GM23248 (cell line): Measurements from ENCODE around the gene AQP12A. TPM values are rescaled to one million over a fixed set of nuclear protein-coding genes. Genes with fewer than 3 reads are reported as not detected.

ENCODE experiments used
- DNase-seq: peaks from one replicate; pipeline ENCODE4 v3.0.0-alpha.2; 2015
- H2AFZ ChIP-seq: fragments of 200-600 bp; sonication (generic); 2 replicates; pipeline ENCODE4 v1.6.1; 2016; ENCODE audit warnings: antibody characterized with exemption
- H3F3A ChIP-seq: fragments of 200-600 bp; sonication (generic); 2 replicates; pipeline ENCODE4 v1.6.1; 2016; ENCODE audit warnings: mild to moderate bottlenecking, antibody characterized with exemption, mixed run types; ENCODE audit not compliant: insufficient read depth
- H3K27ac ChIP-seq: fragments of 200-600 bp; sonication (generic); 2 replicates; pipeline ENCODE4 v1.5.1; 2016; ENCODE audit warnings: mild to moderate bottlenecking
- H3K27me3 ChIP-seq: fragments of 200-600 bp; sonication (generic); replicated peaks from 2 replicates; pipeline ENCODE4 v1.6.1; 2016; ENCODE audit warnings: mild to moderate bottlenecking; ENCODE audit not compliant: insufficient read depth
- H3K36me3 ChIP-seq: fragments of 200-600 bp; sonication (generic); 2 replicates; pipeline ENCODE4 v1.6.1; 2016; ENCODE audit warnings: low read depth, mild to moderate bottlenecking
- H3K4me1 ChIP-seq: fragments of 200-600 bp; sonication (generic); 2 replicates; pipeline ENCODE4 v1.6.1; 2016; ENCODE audit warnings: mild to moderate bottlenecking; ENCODE audit not compliant: insufficient read depth
- H3K4me2 ChIP-seq: fragments of 200-600 bp; sonication (generic); one replicate; pipeline ENCODE4 v1.6.1; 2016; ENCODE audit warnings: mild to moderate bottlenecking; ENCODE audit not compliant: unreplicated experiment
- H3K4me3 ChIP-seq: fragments of 200-600 bp; sonication (generic); 2 replicates; pipeline ENCODE4 v1.5.1; 2016; ENCODE audit warnings: mild to moderate bottlenecking
- H3K79me2 ChIP-seq: fragments of 200-600 bp; sonication (generic); 2 replicates; pipeline ENCODE4 v1.6.1; 2016; ENCODE audit warnings: mild to moderate bottlenecking; ENCODE audit not compliant: insufficient read depth
- H3K9ac ChIP-seq: fragments of 200-600 bp; sonication (generic); 2 replicates; pipeline ENCODE4 v1.6.1; 2016; ENCODE audit warnings: mild to moderate bottlenecking
- H3K9me2 ChIP-seq: fragments of 200-600 bp; sonication (generic); 2 replicates; pipeline ENCODE4 v1.6.1; 2016; ENCODE audit warnings: mixed run types, mild to moderate bottlenecking, moderate library complexity; ENCODE audit not compliant: insufficient read depth
- H3K9me3 ChIP-seq: fragments of 200-600 bp; sonication (generic); one replicate; pipeline ENCODE4 v1.6.1; 2017; ENCODE audit warnings: low read depth
- H4K20me1 ChIP-seq: fragments of 200-600 bp; sonication (generic); 2 replicates; pipeline ENCODE4 v1.6.0; 2016; ENCODE audit not compliant: insufficient read depth
- EZH2 ChIP-seq: fragments of 200-600 bp; sonication (generic); IDR thresholded peaks from 2 replicates; pipeline ENCODE4 v1.6.1; 2018; ENCODE audit warnings: antibody characterized with exemption, mild to moderate bottlenecking; ENCODE audit not compliant: insufficient read depth, poor library complexity, severe bottlenecking
- EZH2phosphoT487 ChIP-seq: fragments of 200-600 bp; sonication (generic); IDR thresholded peaks from 2 replicates; pipeline ENCODE4 v1.6.1; 2018; ENCODE audit warnings: antibody characterized with exemption, moderate library complexity, mild to moderate bottlenecking, low read depth; ENCODE audit not compliant: insufficient read depth
- WGBS, 2 experiments: methylation state at CpG; one replicate each; pipeline ENCODE4 v1.1.6; 2015 to 2017; ENCODE audit warnings: low lambda C conversion rate in 2 of 2, low coverage in 1 of 2; ENCODE audit errors: missing lambda C conversion rate in 2 of 2; 5-methylcytosine and 5-hydroxymethylcytosine counted together
- in situ Hi-C: fragments of 300-500 bp; cut with MboI; formaldehyde crosslinking; loops from 2 replicates; pipeline ENCODE4 v1.15.0; 2020
- polyA plus RNA-seq: library from polyadenylated mRNA; unstranded; fragments of >200 nt; fragmentation: Nextera tagmentation; extraction: Ambion mirVana; gene quantifications from 2 replicates; pipeline ENCODE4 v1.2.1, GENCODE V29; 2016
- total RNA-seq: library from RNA; depleted of rRNA; stranded (reverse); fragments of >200 nt; shearing (Covaris generic); gene quantifications from 2 replicates; pipeline ENCODE4 v1.2.3, GENCODE V29; 2014

AQP12A gene
- total and polyA plus RNA-seq, 2 experiments from 2014 or later = not detected

DNA sequence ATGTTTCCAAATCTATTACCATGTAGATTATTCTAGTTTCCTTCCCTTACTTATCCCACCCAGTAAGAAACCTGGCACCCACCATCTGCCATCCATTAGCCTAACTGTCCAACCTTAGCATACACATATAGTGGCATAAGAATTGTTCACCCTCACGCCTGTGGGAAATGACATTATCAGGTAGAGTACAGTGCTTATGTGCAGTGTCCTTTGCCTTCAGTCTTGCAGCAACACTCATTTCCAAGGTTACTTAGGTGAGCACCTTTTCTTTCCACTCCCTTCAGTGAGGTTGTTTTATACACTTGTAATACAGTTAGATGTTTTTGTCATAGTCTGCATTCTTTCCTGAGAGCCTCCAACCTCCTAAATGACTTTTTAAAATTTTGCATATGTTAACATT is 27.0 kb upstream of the AQP12A start:
- H3K4me3 ChIP-seq = no peak overlapping the region
- DNase-seq = no peak
- no peaks in the 10 kb centered on the region for H3K4me1 ChIP-seq
- TF ChIP-seq EZH2 = no peak
- TF ChIP-seq EZH2phosphoT487 = no peak
- H3K4me2 ChIP-seq = no peak overlapping the region
- peaks cover 63% of the 10 kb centered on the region for H3K27me3 ChIP-seq
- H3K9ac ChIP-seq = no peak overlapping the region
- in situ Hi-C loops = no loop called here
- H3K27ac ChIP-seq = no peak overlapping the region
- 27 to 35% methylated on average over 1 of the region's 1 CpG for WGBS, 2 experiments
- H2AFZ ChIP-seq = no peak overlapping the region
- H3K9me3 ChIP-seq = no peaks in the 10 kb centered on the region
- no peaks in the 10 kb centered on the region for H3K36me3 ChIP-seq
- H3K79me2 ChIP-seq = no peaks in the 10 kb centered on the region
- H3K9me2 ChIP-seq = no peaks in the 10 kb centered on the region
- no peaks in the 10 kb centered on the region for H3F3A ChIP-seq
- H4K20me1 ChIP-seq = no peaks in the 10 kb centered on the region

DNA sequence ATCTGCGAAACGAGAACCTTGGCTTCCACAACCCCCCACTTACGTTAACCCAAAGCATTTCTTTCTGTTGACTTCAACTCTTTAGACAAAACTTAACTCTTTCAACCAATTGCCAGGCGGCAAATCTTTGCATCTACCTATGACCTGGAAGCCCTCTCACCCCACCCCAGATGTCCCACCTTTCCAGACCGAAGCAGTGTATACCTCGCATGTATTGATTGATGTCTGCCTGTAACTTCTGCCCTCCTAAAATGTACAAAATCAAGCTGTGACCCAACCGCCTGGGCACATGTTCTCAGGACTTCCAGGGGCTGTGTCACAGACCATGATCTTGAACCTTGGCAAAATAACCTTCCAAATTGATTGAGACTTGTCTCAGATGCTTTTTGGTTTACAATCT is 21.3 kb upstream of the AQP12A start:
- Histone ChIP-seq H3K79me2 (no peaks in the 10 kb centered on the region), H3K4me3 (no peak overlapping the region), H3K9ac (no peak overlapping the region), H3K27me3 (peaks cover 66% of the 10 kb centered on the region), H3K4me2 (no peak overlapping the region), H3K4me1 (no peaks in the 10 kb centered on the region), H3K9me2 (no peaks in the 10 kb centered on the region), H2AFZ (no peak overlapping the region), H4K20me1 (no peaks in the 10 kb centered on the region), H3K36me3 (no peaks in the 10 kb centered on the region), H3F3A (no peaks in the 10 kb centered on the region), H3K9me3 (no peaks in the 10 kb centered on the region), H3K27ac (no peak overlapping the region)
- 47 to 53% methylated on average over 7 of the region's 7 CpGs for WGBS, 2 experiments
- in situ Hi-C loops = no loop called here
- DNase-seq = no peak
- TF ChIP-seq EZH2 (no peak), EZH2phosphoT487 (no peak)

DNA sequence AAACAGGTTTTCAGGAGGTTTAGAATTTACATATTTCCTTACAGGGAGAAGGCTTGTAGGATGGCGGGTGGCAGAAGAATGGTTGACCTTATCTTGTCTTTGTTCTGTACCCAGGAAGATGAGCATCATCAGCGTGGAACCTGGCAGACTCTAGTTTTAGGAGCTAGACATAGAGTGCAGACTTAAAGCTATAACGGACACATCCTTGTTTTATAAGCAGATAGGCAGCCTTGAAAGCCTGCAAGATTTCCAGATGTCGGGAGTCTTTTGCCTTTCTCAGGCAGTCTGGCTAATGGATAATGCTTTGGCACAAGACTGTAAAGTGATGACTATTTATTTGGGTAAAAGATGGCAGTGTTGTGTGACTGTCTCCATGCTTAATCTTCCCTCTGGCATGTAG is 20.7 kb upstream of the AQP12A start:
- Histone ChIP-seq H3K27ac (no peak overlapping the region), H3K36me3 (no peaks in the 10 kb centered on the region), H3K27me3 (peaks cover 61% of the 10 kb centered on the region), H3K9ac (no peak overlapping the region), H3K4me3 (no peak overlapping the region), H3K79me2 (no peaks in the 10 kb centered on the region), H4K20me1 (no peaks in the 10 kb centered on the region), H3K4me1 (no peaks in the 10 kb centered on the region), H3F3A (no peaks in the 10 kb centered on the region), H3K9me2 (no peaks in the 10 kb centered on the region), H3K4me2 (no peak overlapping the region), H3K9me3 (no peaks in the 10 kb centered on the region), H2AFZ (no peak overlapping the region)
- DNase-seq = no peak
- in situ Hi-C loops = no loop called here
- 44 to 61% methylated on average over 4 of the region's 4 CpGs for WGBS, 2 experiments
- no peak for TF ChIP-seq EZH2phosphoT487

DNA sequence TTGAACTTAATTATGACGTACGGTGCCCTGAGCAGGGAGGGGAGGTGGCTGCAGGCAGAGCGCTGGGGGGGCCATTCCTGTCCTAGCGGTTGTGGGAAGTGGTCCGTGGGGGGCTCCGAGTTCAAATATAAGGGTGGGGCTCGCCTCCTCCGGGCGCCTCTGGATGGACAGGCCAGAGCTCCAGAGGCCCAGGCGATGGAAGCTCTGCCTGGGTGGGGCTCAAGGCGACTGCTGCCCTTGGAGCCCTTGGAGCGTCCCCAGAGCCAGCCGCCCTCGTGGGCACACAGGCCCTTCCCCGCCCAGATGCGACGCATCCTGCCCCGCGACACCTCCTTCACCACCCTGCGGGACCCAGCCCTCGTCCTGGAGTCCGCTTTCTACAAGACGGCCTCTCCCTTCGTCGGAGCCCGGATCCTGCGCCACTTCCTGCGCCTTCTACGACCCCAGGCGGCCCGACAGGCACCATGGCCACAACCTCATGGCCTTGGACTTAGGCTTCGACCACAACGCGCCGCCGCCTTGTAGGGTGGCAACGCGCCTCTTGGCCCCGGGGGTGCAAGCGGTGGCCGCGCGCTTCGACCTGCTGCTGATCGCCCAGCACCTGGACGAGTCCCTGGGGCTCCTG is 19.5 kb upstream of the AQP12A start:
- Histone ChIP-seq H3K27ac (no peak overlapping the region), H3K36me3 (no peaks in the 10 kb centered on the region), H3K27me3 (peaks cover 49% of the 10 kb centered on the region; the same call in 1 of the 2 replicates), H2AFZ (no peak overlapping the region), H3F3A (no peaks in the 10 kb centered on the region), H3K4me1 (no peaks in the 10 kb centered on the region), H4K20me1 (no peaks in the 10 kb centered on the region), H3K9ac (no peak overlapping the region), H3K9me3 (no peaks in the 10 kb centered on the region), H3K79me2 (no peaks in the 10 kb centered on the region), H3K9me2 (no peaks in the 10 kb centered on the region), H3K4me2 (no peak overlapping the region), H3K4me3 (no peak overlapping the region)
- 47 to 56% methylated on average over 39 to 42 of the region's 46 CpGs for WGBS, 2 experiments
- in situ Hi-C loops = no loop called here
- TF ChIP-seq EZH2 (no peak), EZH2phosphoT487 (no peak)
- no peak for DNase-seq
